ENCODE data around the gene RXFP1. TPM values are rescaled to one million over a fixed set of nuclear protein-coding genes. Genes with fewer than 3 reads are reported as not detected.

The RXFP1 gene
- not detected for total RNA-seq

DNA sequence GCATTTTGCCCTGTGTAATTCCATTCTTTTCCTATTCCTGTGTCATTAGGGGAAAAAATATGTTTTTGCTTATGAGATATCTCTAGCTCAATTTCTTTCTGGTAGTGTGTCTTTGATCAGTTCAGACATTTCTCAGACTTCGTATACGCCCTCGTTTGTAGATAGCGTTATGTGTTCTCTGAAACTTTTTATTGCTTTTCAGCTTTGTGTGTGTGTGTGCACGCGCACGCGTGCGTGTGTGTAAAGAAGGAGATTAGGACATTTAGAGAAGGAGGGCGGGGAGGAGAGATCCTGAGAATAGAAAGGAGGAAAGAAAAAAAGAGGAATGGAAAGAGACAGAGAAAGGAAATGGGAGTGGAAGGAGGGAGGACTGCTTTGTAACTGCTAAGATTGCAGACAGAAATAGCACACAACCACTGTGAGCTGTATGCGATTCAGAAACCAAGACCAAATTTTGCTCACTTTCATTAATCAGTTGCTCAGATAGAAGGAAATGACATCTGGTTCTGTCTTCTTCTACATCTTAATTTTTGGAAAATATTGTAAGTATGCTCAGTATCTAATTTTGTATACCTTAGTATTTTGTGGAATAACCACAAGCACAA, at the start of gene RXFP1:
RXFP1 (plus strand) TSS at position 399 of the 605 bp plus-strand sequence; CDS start at position 494, 95 bp downstream.
- DNase-seq (ENCODE audit: low spot score in 2 of 2): no peak
- no peaks in the 10 kb centered on the region for H3K9me3 Mint-ChIP-seq
- H3K36me3 Mint-ChIP-seq: no peaks in the 10 kb centered on the region
- no peak within 1 kb of the TSS for H3K27ac Mint-ChIP-seq
- no peak for ATAC-seq

DNA sequence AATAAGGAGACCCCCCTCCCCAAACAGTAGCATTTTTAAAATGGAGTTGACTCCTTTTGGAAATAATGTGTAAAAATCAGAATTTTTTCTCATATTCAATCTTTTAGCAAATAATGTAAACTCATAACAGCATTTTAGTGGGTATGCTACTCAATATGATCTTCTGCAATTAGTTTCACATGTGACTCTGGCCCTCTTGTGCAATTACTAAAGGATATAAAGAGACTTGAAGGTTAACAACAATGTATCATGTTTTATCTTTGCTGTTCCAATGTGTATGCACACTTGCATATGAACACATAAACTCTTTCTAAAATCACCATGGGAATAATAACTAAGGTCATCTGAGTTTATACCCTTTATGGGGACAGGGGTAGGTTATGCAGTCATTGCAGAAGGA, 39.9 kb upstream of the RXFP1 start:
- ATAC-seq (no peak), DNase-seq (ENCODE audit: low spot score in 2 of 2) (no peak)
- no peak overlapping the region for H3K27ac Mint-ChIP-seq
- peaks cover 0 to 5% of the 10 kb centered on the region in 2 donors for H3K9me3 Mint-ChIP-seq
- H3K36me3 Mint-ChIP-seq: no peaks in the 10 kb centered on the region

DNA sequence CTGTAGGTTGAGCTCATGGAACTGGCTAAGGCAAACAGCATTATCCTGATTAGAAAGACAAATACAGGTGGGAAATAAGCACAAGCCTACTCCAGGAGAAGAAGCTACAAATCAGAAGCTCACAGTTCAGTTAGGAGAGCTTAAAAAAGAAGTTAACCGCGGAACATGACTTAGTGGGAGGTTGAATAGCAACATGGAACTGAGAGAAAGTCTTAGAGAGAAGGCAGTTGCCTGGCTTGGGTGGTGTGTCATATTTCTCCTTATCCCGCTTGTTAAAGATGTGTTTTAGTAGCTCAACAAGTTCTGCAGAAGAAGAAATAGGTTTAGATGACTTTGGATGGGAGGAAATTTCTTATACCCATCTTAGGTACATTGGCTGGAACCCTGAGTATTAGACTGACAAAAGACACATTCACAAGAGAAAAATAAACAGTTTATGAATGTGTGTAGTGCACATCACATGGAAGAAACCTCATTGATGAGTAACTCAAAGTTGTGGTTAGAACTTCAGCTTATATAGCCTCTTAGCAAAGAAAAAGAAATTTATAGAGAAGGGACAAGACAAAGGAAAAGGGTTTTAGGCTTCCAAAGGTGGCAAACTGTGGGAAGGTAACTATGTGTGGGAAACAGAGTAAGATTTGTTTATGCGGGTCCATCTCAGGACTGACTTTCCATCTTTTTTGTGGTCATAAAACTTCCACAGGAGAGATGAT, 37.4 kb upstream of the RXFP1 start:
- Mint-ChIP-seq H3K27ac (no peak overlapping the region), H3K36me3 (no peaks in the 10 kb centered on the region), H3K9me3 (peaks cover 8 to 11% of the 10 kb centered on the region in 2 donors)
- DNase-seq (ENCODE audit: low spot score in 2 of 2) (no peak), ATAC-seq (no peak)

GRCh38 chr4:158490629-158491028, 31.1 kb upstream of the RXFP1 start:
- DNase-seq (ENCODE audit: low spot score in 2 of 2) (no peak), ATAC-seq (no peak)
- no peak overlapping the region for H3K27ac Mint-ChIP-seq
- H3K36me3 Mint-ChIP-seq: no peaks in the 10 kb centered on the region
- peaks cover 6 to 9% of the 10 kb centered on the region in 2 donors for H3K9me3 Mint-ChIP-seq

- Mint-ChIP-seq H3K27ac (no peak overlapping the region), H3K9me3 (peaks cover 6 to 9% of the 10 kb centered on the region in 2 donors), H3K36me3 (no peaks in the 10 kb centered on the region)
- ATAC-seq (no peak), DNase-seq (ENCODE audit: low spot score in 2 of 2) (no peak)
Observed at GRCh38 chr4:158492391-158492790, 29.3 kb upstream of the RXFP1 start.

GRCh38 chr4:158496030-158496741, 25.5 kb upstream of the RXFP1 start:
- Mint-ChIP-seq H3K9me3 (no peaks in the 10 kb centered on the region), H3K27ac (no peak overlapping the region), H3K36me3 (no peaks in the 10 kb centered on the region)
- ATAC-seq (no peak), DNase-seq (ENCODE audit: low spot score in 2 of 2) (peak in 1 of 2 donors; percentile 62)

DNA sequence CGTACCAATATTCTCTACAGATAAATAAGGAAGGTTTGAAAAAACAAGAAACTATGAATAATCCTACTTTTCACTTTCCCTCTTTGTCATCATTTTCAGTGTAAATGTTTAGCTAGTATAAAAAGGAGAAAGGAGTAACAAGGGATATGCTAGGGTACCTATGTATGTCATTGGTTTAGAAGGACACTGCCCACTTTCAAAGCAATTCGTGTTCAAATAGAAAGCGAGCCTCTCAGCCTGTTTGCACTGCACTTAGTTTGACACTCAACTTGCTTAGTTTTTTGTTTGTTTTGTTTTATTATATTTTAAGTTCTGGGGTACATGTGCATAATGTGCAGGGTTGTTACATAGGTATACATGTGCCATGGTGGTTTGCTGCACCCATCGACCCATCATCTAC, 21.6 kb upstream of the RXFP1 start:
- Mint-ChIP-seq H3K27ac (no peak overlapping the region), H3K9me3 (peaks cover 6% of the 10 kb centered on the region in 2 donors), H3K36me3 (no peaks in the 10 kb centered on the region)
- ATAC-seq (peak in 1 of 2 donors; percentile 24), DNase-seq (ENCODE audit: low spot score in 2 of 2) (no peak)

- H3K27ac Mint-ChIP-seq: no peak overlapping the region
- H3K9me3 Mint-ChIP-seq: no peaks in the 10 kb centered on the region
- DNase-seq (ENCODE audit: low spot score in 2 of 2): no peak
- ATAC-seq: no peak
- H3K36me3 Mint-ChIP-seq: no peaks in the 10 kb centered on the region
Observed at GRCh38 chr4:158513256-158513655, 8.4 kb upstream of the RXFP1 start.

DNA sequence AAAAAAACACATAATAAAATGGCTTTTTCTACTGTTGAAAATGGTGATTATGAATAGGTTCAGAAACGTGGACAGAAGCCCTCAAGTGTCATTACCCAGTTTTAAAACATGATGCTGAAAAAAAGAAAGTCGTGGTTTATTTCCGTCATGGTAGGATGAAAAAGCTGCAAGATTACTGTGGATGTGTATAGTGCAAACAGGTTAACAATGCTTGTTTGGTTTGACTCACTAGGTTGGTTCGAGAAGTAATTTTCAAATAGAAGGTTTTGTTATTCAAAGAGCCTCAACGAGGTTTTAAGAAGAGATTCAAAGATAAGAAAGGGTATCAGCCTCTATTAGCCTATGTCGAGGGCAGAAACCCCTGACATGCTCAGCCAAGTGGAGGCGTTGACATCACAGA, 2.5 kb upstream of the RXFP1 start:
- Mint-ChIP-seq H3K36me3 (no peaks in the 10 kb centered on the region), H3K9me3 (no peaks in the 10 kb centered on the region), H3K27ac (no peak overlapping the region)
- no peak for ATAC-seq
- no peak for DNase-seq (ENCODE audit: low spot score in 2 of 2)

DNA sequence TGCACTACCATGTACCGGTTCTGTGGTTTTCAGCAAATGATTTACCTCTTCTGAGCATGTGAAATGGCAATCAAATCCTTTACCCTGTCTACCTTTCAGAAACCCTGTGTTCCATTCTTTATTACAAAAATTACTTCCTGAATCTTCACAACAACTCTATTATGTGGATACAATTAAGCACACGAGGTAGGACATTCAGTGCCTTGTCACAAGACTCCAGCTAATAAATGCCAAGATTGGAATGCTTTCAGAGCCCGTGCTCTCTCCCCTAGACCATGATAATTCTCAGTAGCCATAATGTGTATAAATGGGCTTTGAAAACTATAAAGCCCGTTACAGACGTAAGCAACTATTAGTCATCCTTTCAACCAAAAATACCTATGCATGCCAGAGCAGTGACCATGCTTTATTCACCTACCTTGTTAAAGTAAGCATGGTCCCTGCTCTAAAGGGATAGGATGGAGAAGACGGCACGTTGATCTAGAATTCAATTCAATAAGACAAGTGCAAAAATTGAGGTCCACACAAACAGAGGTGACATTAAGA, 2.4 kb downstream of the RXFP1 start:
- DNase-seq (ENCODE audit: low spot score in 2 of 2) (no peak), ATAC-seq (no peak)
- H3K36me3 Mint-ChIP-seq: no peaks in the 10 kb centered on the region
- no peaks in the 10 kb centered on the region for H3K9me3 Mint-ChIP-seq
- peak overlapping the region in 1 of 2 donors; percentile 33 for H3K27ac Mint-ChIP-seq

DNA sequence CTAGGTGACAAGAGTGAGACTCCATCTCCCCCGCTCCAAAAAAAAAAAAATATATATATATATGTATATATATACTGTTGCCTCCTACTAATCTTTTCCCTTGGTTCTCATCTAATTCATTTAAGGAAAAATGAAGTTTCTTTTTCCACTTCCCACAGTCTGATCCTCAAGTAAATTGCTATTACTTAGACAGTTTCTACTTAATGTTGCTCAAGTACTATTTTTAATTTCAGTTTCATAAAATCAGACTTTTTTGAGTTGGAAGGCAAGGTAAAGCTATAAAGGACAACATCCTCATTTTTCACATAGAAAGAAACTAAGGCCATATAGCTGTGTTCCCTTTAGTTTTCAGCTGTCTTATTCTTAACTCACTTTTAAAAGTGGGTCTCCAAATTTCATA, 5.8 kb downstream of the RXFP1 start:
- Mint-ChIP-seq H3K9me3 (no peaks in the 10 kb centered on the region), H3K27ac (no peak overlapping the region), H3K36me3 (no peaks in the 10 kb centered on the region)
- DNase-seq (ENCODE audit: low spot score in 2 of 2) (no peak), ATAC-seq (no peak)

DNA sequence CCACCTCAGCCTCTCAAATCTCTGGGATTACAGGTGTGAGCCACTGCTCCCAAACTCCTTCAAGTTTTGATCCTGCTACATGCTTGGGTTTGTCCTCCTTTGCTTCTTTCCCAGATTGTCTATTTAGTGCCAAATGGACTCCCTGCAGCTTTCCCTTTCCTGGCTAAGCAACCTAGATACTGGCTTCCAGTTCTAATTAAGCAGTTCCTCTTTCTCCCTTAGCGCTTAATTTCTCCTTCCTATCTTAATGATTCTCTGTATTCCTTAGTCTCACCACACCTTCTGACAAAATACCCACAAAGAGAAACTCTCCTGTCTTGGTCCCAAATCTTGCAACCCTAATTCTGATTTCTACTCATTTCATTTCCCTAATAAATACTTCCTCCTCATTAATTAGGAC, 7.8 kb downstream of the RXFP1 start:
- DNase-seq (ENCODE audit: low spot score in 2 of 2): no peak
- H3K9me3 Mint-ChIP-seq: no peaks in the 10 kb centered on the region
- no peak for ATAC-seq
- no peak overlapping the region for H3K27ac Mint-ChIP-seq
- no peaks in the 10 kb centered on the region for H3K36me3 Mint-ChIP-seq

DNA sequence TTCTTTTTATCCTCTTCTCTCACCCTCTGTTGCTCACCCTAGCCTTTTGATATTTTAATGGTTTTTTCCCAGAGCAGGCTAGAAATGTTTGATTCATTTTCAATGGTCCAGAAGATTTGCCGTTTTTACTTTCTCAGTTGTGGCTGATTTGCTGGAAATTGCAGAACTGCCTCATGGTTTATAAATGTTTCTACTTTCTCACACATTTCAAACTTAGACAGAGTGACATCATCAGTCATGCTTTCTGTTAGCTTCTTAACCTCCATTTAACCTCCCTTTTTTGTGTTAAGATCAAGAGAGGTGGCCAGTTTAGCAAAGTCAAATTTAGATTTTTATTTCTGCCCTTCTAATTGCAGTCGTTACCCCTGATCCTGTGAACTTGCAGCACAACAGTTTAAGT, 8.7 kb downstream of the RXFP1 start:
- DNase-seq (ENCODE audit: low spot score in 2 of 2) (no peak), ATAC-seq (peak in 1 of 2 donors; percentile 29)
- Mint-ChIP-seq H3K36me3 (no peaks in the 10 kb centered on the region), H3K27ac (no peak overlapping the region), H3K9me3 (peaks cover 0 to 4% of the 10 kb centered on the region in 2 donors)

- Mint-ChIP-seq H3K9me3 (peaks cover 0 to 4% of the 10 kb centered on the region in 2 donors), H3K36me3 (no peaks in the 10 kb centered on the region), H3K27ac (no peak overlapping the region)
- ATAC-seq (no peak), DNase-seq (ENCODE audit: low spot score in 2 of 2) (no peak)
Observed at GRCh38 chr4:158530898-158531297, 9.2 kb downstream of the RXFP1 start.

- peaks cover 0 to 4% of the 10 kb centered on the region in 2 donors for H3K9me3 Mint-ChIP-seq
- ATAC-seq (no peak), DNase-seq (ENCODE audit: low spot score in 2 of 2) (no peak)
- H3K36me3 Mint-ChIP-seq: no peaks in the 10 kb centered on the region
- H3K27ac Mint-ChIP-seq: no peak overlapping the region
Observed at GRCh38 chr4:158532556-158533231, 11.0 kb downstream of the RXFP1 start.

- ATAC-seq: no peak
- DNase-seq (ENCODE audit: low spot score in 2 of 2): no peak
- no peaks in the 10 kb centered on the region for H3K36me3 Mint-ChIP-seq
- no peak overlapping the region for H3K27ac Mint-ChIP-seq
- H3K9me3 Mint-ChIP-seq: peaks cover 0 to 4% of the 10 kb centered on the region in 2 donors
Observed at GRCh38 chr4:158534727-158535126, 13.0 kb downstream of the RXFP1 start.

DNA sequence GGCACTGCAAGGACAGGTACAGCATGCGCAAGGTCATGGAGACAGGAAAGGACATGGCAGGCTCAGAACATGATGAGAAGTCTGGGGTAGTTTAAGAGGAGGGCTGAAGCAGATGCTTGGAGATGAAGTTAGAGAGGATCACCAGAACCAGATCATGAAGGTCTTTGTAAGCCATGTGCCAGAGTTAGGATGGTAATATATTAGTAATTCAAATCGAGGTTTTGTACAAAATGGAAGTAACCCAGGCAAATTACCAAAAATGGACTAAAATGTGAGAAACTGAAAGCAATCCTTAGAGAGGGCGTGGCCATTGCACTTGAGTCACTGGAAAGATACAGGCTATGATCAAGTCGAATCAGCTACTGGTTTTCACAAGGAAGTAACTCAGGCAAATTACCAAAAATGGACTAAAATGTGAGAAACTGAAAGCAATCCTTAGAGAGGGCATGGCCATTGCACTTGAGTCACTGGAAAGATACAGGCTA, 13.5 kb downstream of the RXFP1 start:
- Mint-ChIP-seq H3K9me3 (peaks cover 0 to 4% of the 10 kb centered on the region in 2 donors), H3K27ac (peak overlapping the region in 1 of 2 donors; percentile 67)

More for the DNA sequence above, 13.5 kb downstream of the RXFP1 start:
- peak; percentile 85 to 95 for ATAC-seq
- no peak for DNase-seq (ENCODE audit: low spot score in 2 of 2)
- H3K36me3 Mint-ChIP-seq: no peaks in the 10 kb centered on the region

Data from activated naive CD4-positive, alpha-beta T cell treated with anti-CD3 and anti-CD28 coated beads, Interleukin-2, amount 50 U/mL, for 72 hours (primary cell).